DOHH2 (cell line): ENCODE measurements around the gene BOK.

ENCODE experiments used
- H3F3A ChIP-seq: fragments of 200-600 bp; sonication (generic), shearing (Covaris generic); 2 replicates; pipeline ENCODE4 v1.6.0; 2016; ENCODE audit warnings: antibody characterized with exemption, mild to moderate bottlenecking; ENCODE audit not compliant: control insufficient read depth, insufficient read depth
- H3K27ac ChIP-seq: fragments of 200-600 bp; sonication (generic); 2 replicates; pipeline ENCODE4 v1.5.1; 2014; ENCODE audit warnings: low read depth, mild to moderate bottlenecking, low read length, moderate library complexity
- H3K27me3 ChIP-seq: fragments of 200-600 bp; sonication (generic); 2 replicates; pipeline ENCODE4 v1.6.1; 2014; ENCODE audit warnings: mild to moderate bottlenecking, low read length, mixed read lengths; ENCODE audit not compliant: control insufficient read depth
- H3K36me3 ChIP-seq: fragments of 200-600 bp; sonication (generic); 2 replicates; pipeline ENCODE4 v1.6.1; 2014; ENCODE audit warnings: mild to moderate bottlenecking, low read length, moderate library complexity, mixed read lengths; ENCODE audit not compliant: control insufficient read depth
- H3K4me1 ChIP-seq: fragments of 200-600 bp; sonication (generic); 2 replicates; pipeline ENCODE4 v1.6.1; 2014; ENCODE audit warnings: mild to moderate bottlenecking, low read length, mixed read lengths; ENCODE audit not compliant: control insufficient read depth
- H3K4me2 ChIP-seq: fragments of 200-600 bp; sonication (generic); 2 replicates; pipeline ENCODE4 v1.6.0; 2014; ENCODE audit warnings: mild to moderate bottlenecking, low read length, moderate library complexity
- H3K4me3 ChIP-seq: fragments of 200-600 bp; sonication (generic); 2 replicates; pipeline ENCODE4 v1.5.1; 2014; ENCODE audit warnings: mild to moderate bottlenecking, low read length, mixed read lengths
- H3K79me2 ChIP-seq: fragments of 200-600 bp; sonication (generic); 2 replicates; pipeline ENCODE4 v1.6.1; 2014; ENCODE audit warnings: mild to moderate bottlenecking, low read length, mixed read lengths; ENCODE audit not compliant: control insufficient read depth
- H3K9me2 ChIP-seq: fragments of 200-600 bp; sonication (generic); replicated peaks from 2 replicates; pipeline ENCODE4 v1.6.1; 2014; ENCODE audit warnings: mild to moderate bottlenecking, low read length, mixed read lengths; ENCODE audit not compliant: control insufficient read depth
- H3K9me3 ChIP-seq: fragments of 200-600 bp; sonication (generic); 2 replicates; pipeline ENCODE4 v1.6.1; 2014; ENCODE audit warnings: antibody characterized with exemption, low read length, mixed read lengths; ENCODE audit not compliant: control insufficient read depth, insufficient read depth
- H4K20me1 ChIP-seq: fragments of 200-600 bp; sonication (generic); 2 replicates; pipeline ENCODE4 v1.6.0; 2014; ENCODE audit warnings: low read depth, mild to moderate bottlenecking, antibody characterized with exemption, low read length, moderate library complexity; ENCODE audit not compliant: control insufficient read depth, insufficient read depth
- CTCF ChIP-seq: fragments of 200-600 bp; sonication (generic); IDR thresholded peaks from one replicate; pipeline ENCODE4 v1.5.1; 2014; ENCODE audit warnings: antibody characterized with exemption, mild to moderate bottlenecking, low read depth, low read length; ENCODE audit not compliant: poor library complexity, severe bottlenecking
- EZH2phosphoT487 ChIP-seq: fragments of 200-600 bp; sonication (generic); IDR thresholded peaks from 2 replicates; pipeline ENCODE4 v1.6.1; 2017; ENCODE audit warnings: borderline replicate concordance, mild to moderate bottlenecking, antibody characterized with exemption, low read length, moderate library complexity, mixed read lengths

Gene BOK

GRCh38 chr2:241597561-241597960 is 39.0 kb downstream of the BOK start:
- TF ChIP-seq CTCF (no peak), EZH2phosphoT487 (no peak)
- H3K4me2 ChIP-seq: no peak overlapping the region
- peaks cover 4% of the 10 kb centered on the region; the same call in 1 of the 2 replicates for H3F3A ChIP-seq
- H3K36me3 ChIP-seq: peaks cover 36% of the 10 kb centered on the region
- no peak overlapping the region for H3K4me3 ChIP-seq
- H3K27ac ChIP-seq: no peak overlapping the region
- H3K79me2 ChIP-seq: no peaks in the 10 kb centered on the region
- H3K4me1 ChIP-seq: no peaks in the 10 kb centered on the region
- H3K9me3 ChIP-seq: no peaks in the 10 kb centered on the region
- H3K27me3 ChIP-seq: no peaks in the 10 kb centered on the region
- H3K9me2 ChIP-seq: no peaks in the 10 kb centered on the region
- H4K20me1 ChIP-seq: no peaks in the 10 kb centered on the region

GRCh38 chr2:241598061-241598460 is 39.5 kb downstream of the BOK start:
- Histone ChIP-seq H3K4me2 (no peak overlapping the region), H3K36me3 (peaks cover 36% of the 10 kb centered on the region), H3K27ac (no peak overlapping the region), H3K27me3 (no peaks in the 10 kb centered on the region), H3K9me3 (no peaks in the 10 kb centered on the region), H3K4me3 (no peak overlapping the region), H3K79me2 (no peaks in the 10 kb centered on the region), H3K4me1 (no peaks in the 10 kb centered on the region), H4K20me1 (no peaks in the 10 kb centered on the region), H3F3A (peaks cover 4% of the 10 kb centered on the region; the same call in 1 of the 2 replicates), H3K9me2 (no peaks in the 10 kb centered on the region)
- no peak for TF ChIP-seq EZH2phosphoT487
- TF ChIP-seq CTCF: no peak

- no peak overlapping the region for H3K27ac ChIP-seq
- H3K9me3 ChIP-seq: no peaks in the 10 kb centered on the region
- peaks cover 4% of the 10 kb centered on the region; the same call in 1 of the 2 replicates for H3F3A ChIP-seq
- no peaks in the 10 kb centered on the region for H3K9me2 ChIP-seq
- H3K4me2 ChIP-seq: no peak overlapping the region
- no peak overlapping the region for H3K4me3 ChIP-seq
- peaks cover 36% of the 10 kb centered on the region for H3K36me3 ChIP-seq
- no peaks in the 10 kb centered on the region for H3K27me3 ChIP-seq
- no peaks in the 10 kb centered on the region for H3K79me2 ChIP-seq
- H4K20me1 ChIP-seq: no peaks in the 10 kb centered on the region
- no peaks in the 10 kb centered on the region for H3K4me1 ChIP-seq
- TF ChIP-seq CTCF (peak; percentile 18), EZH2phosphoT487 (no peak)
Observed at GRCh38 chr2:241598487-241598886, 39.9 kb downstream of the BOK start.
